CD4-positive, alpha-beta T cell treated with Interleukin-4 for 4 hours (primary cell): ENCODE data around the gene MAML2.
"Not testable (repeated sequence)": the region's sequence is repeated elsewhere in the genome, so short reads cannot be mapped to it uniquely, and the experiment has no call there.

ENCODE experiments used
- DNase-seq: peaks from one replicate; pipeline ENCODE4 v3.0.0-alpha.2; 2020

MAML2 gene

DNA sequence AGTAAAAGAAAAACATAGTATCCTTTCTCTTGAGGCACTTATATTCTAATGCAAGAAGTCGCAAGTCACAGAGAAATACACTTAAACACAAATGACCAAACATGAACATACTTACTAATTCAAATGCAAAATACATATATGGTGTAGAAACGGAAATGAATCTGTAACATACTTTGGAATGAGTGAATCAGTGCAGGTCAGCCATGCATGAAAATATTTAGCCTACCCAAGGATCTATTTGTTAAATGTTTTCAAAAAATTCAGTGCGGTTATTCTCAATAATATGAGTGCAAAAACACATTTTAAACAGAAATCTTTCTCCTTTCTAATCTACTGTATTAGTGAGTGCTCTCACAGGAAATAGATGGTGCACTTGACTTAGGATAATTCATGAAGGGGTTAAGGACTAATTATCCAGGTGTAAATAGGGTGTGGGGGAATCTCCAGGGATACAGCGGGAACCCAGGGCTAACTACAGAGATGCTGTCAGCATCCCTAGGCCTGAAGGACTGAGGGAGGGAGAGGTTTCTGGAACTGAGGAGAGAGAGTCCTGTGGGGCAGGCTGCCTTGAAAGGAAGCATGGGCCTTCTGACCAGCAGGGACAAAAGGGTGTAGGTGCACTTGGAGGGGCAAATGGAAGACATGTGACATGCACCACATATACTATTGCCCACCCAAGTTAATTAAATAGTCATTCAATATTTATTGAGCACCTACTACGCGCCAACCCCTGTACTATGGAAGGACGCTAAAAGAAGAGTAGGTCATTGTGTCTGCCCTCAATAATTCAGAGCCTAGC is 139.2 kb downstream of the MAML2 start:
- no peak for DNase-seq

DNA sequence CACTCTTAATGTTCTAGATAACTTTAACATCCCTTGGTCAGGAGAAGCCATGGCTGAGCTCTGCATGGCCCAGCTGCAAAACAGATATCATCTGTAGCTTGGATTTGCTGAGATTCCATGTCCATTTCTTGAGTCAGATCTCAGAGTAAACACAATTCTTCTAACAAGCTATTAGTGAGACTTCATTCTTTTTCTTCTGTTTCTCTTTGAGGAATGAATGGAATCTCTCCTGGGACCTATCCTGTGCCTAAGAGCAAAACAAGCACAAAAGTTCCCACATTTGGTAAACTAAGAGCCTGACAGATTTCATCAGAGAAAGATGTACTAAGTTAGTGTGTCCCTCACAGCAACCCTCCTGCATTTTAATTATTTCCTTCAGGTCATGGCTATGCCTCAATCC is 142.8 kb downstream of the MAML2 start:
- DNase-seq, result no peak

DNA sequence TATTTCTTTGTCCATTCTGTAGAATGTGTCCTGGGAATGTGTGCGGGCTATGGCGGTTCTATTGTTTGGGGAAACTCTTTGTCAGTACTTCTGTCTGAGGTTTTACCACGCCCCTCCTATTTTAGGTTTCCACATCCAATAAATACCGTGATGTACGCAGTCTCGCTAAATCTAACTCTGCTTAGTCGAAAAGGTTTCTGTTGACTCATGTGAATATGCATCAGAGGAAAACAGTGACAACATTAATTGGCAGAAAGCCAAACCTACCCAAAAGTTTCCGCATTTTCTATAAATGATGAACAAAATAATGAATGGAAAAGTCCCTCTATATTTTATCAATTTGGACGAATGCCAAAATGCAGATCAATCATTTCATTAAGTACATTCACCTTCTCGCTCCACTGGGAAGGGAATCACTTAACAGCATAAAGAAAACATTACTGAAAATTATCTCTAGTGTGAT is 143.4 kb downstream of the MAML2 start:
- peak; percentile 87 for DNase-seq

DNA sequence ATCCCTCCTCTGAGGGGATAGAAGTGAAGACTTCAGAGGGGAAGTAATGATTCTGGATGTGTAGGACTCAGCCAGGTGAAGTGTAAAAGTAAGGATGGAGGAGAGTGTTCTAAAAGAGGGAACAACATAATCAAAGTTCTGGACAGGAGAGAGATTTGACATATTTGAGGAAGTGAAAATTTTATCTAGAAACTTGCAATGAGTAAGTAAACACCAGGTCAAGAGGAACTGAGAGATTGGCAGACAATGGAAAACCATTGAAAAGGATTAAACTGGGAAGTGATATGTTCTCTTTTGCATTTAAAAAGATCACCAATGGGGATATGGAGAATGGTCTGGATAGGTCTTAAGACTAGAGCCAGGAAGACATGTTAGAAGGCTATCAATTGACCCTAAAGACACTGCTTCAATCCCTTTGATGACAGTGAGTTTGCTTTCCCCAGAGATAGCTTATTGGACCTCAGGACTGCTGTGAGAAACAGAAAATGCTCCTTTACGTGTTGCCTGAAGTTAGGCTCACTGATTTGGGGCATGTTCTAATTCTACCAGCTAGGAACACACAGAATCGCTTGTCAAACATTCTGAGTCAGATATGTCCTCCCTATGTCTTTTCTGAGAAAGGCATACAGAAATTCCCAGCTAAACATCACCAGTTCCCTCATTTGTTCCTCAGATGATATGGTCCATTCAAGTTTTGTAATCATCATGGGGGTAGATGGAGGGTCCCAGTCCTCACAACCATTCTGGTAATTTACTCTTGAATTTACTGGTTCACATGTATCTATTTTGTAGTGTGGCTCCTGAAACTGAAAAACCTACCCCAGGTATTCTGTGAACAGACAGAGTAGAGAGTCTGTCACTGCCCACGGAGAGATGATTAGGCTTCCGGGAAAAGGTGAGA is 144.9 kb downstream of the MAML2 start:
- no peak for DNase-seq

DNA sequence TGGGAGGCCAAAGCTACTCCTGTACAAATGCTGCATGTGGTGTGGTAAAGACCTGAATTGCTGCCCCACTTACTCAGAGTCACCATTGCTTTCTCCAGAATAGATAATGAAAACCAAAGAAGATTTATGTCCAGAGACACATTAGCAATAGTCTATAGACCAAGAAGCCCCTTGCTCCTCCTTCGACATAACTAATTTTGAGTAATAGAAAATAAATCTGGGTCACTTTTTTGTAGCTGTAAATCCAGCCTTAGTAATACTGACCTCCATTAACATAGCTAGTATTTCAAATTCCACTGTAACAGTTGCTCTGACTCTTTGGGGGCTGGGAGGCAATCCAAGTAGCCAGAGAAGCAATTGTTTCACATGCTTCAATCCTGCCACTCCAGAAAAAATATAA is 145.9 kb downstream of the MAML2 start:
- DNase-seq, result no peak

DNA sequence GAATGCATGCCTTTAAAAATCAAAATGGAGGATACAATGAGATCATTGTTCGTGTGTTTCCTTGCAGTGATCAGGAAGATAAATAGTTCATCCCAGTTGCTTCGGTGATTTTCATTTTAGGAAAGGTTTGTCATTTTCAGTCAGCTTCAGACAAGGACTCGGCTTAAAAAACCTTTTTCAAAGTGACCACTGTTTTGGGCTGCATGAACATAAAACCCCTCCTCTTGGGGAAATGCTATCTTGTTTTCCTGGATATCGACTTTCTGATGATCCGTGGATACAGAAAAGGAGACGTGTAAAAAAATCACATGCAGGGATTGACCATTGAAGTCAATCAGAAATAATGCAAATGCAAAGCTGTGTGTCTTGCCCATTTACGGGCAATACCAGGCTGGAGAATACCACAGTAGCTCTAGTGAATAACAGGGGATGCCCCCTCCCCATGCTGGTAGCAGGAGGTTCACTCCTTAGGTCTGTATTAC is 146.8 kb downstream of the MAML2 start:
- no peak for DNase-seq

DNA sequence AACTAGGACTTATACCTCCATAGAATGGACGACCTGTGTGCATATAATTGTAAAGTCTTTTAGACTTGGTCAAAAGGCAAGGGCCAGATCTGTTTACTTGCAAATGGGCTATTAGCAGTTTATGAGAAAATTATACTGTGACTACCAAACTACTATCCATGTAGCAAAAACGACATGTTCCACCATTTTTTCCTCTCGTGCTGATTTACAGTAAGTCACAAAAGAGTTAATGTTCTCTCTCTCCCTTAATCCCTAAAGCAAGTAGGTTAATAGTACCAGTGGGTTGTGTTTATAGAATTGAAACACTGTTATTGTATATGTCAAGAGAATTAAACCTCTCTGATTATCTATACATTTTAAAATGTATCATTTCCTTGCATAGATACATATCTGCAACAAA is 147.3 kb downstream of the MAML2 start:
- no peak for DNase-seq

DNA sequence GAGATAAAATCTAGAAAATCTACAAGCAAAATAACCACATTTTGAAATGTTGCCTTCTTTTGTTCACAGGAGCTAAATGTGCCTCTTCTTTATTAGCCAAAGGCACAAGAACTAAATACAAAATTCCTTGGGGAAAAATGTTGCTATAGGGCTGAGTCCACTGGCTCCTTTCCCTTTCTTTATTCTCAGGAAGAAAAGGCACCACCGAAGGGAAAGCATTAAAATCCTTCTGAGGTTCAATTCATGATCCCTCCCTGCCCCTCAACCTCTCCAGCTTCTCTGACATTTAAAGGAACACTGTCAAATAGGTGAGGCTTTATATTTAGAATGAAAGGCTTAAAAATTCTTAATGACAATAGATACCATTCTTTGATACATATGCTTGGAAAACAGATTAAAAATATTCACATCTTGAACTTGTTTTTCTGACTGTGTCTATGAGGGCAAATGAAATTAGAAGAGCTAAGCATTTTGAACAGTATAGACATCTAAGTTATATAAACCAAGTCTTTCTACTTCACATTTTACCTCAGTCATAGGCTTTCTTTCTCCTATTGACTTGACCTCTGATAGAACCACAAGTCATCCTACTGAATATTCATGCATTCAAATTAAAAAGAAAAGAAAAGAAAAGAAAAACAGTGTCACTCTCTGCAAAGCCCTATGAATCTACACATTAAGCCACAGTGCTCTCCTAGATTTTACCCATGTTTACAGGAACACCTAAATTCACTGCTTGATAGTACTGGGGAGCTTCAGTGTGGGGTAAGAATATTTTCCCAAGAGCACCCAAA is 148.2 kb downstream of the MAML2 start:
- no peak for DNase-seq

DNA sequence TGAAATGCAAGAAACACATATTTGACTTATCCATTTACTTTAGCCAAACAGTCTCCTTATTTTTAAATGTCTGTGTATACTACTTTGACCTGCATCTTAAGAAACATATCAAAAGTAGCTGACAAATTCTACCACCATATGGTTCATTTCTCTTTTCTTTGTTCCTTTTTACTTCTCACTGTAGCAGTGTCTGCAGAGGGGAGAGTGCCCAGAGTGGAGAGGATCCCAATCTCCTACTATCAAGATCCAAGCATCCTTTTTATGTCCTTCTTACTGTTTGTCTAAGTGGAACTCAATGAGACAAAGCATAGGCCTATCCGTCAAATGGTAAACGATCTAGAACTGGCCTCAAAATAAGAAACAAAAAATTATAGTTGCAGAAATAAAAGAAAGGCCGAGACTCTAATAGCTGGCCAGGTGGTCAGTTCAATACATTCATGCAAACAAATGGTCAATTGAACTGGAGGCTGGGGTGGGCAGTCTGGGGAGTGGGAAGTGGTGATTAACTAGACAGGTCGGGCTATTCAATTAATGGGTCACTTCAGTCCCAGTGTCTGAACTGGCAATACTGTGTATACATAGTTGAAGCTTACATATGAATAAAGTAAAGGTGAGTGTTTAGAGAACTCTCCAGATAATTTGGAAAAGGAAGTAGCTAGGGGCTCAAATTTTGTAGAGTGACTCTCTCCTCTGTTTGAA is 149.1 kb downstream of the MAML2 start:
- no peak for DNase-seq

DNA sequence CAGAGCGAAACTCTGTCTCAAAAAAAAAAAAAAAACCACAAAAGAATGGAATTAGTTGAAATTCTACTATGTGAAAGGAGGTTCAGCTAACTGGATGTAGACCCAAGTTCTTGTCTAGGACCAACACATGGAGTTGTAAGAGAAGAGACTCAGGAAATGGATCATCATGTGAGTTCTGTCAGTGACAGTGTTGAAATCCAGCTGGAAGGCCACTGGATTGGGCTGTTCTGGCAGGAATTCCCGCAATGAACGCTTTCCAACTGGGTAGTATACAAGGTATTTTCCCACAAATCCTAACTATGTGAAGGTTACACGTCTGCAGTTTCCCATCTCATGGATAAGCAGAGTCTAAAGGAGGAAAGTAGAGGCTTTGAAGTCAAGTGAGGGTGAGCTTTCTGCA is 151.2 kb downstream of the MAML2 start:
- DNase-seq, result no peak

DNA sequence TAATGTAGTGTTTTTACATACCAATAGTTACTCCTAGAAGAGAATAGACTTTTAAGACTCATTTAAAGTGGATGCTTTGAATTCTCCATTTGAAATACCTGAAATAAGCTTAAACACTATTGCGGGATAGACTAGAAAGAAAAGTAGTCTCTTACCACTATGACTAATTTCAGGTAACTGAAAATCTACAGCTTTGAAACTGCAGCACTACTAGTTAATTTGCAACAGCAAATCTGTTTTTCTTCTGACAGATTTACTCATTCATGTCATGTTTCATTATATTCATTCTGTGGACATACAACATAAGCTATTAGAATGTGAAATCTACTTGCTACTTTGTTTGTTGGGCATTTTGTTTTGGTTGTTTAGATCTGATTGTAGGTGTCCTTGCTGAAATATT is 153.6 kb downstream of the MAML2 start:
- DNase-seq, result peak; percentile 18

DNA sequence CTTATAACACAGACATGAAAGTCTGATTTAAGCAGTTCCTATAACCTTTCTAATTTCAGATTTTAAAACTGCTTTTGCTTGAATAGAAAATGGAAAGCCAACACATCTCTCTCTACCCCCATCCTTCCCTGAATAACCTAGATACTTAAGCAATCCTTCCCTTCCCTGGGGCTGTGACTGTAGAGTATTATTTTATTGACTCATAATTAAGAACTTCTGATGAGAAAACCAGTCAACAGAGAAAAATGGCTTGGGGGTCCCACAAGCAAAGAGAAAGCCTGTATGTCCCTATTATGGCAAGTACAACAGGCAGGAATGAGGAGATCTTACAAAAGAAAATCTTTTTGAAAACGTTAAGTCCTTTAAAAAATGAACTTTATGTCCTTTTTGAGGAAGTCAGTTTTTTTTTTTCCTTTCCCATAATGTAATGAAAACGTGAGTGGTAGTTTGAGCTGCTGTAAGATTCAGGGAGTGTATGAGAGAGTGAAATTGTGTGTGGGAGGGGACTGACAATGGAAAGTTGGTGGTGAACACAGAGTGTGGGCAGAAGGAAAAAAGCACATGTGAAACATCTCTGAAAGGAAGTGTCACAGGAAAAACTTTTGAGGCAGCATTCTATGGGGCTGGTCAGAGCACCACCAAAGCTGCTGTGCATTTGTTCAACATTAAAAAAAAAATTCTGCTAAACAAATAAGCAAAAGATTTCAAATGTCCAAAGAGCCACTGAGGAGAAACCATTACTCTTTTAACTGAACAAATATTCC is 154.6 kb downstream of the MAML2 start:
- DNase-seq, result no peak

DNA sequence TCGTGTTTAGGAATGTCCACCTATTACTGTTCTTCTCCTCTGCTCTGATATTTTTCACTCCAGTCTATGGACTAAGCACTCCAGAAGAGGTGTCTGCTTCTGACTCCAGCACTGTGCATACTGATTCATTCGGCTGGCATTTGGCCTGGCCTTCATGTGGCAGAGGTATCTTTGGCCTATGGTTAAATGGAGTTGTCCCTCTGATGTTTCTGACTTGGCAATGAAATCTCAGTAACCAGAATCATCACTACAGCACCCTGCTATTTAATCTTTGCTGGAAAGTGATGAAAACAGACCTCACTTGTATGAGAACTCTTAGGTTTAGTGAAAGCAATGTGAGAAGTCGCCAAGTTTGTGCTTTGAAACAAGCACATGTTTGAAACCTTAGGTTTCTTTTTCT is 155.2 kb downstream of the MAML2 start:
- no peak for DNase-seq

DNA sequence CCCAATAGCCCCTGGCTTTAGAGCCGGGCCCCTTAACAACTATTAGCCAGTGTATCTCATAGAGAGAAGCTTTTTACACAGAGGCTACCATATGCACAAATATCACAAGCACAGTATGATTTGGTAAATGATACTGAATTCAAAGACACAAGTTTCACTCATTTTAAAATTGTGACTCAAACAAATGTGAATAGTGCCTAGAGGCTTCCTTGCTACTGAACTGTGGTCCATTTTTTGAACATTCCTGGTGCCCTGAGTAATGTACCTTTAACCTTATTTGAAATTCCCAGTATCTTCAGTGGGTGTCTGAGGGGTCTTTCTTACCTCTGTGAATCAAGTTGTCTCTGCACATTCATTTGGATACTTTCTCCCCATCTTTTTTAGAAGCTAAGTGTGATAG is 156.2 kb downstream of the MAML2 start:
- no peak for DNase-seq

DNA sequence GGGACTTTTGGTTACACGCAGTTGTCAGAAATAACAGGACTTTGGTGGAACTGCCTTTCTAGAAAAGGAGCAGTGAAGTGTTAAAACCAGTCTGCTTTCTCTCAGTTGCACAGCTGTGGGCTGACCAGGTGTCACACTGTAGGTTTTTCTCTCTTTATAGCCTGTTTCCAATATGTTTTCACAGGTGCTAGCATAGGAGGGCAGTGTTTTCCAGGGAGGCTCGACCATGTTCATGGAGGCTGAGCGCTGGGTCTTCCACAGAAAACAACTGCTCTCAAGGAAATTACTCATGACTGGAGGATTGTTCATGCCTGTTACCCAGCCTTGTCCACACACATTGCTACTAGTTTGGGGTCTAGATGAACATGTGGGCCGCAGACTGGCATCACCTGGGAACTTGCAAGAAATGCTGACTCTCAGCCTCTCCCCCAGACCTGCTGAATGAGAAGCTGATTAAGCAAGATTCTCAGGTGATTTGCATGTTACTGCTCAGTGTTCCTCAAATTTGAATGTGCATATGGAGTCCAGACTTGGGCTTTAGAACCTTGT is 157.7 kb downstream of the MAML2 start:
- DNase-seq, result no peak

DNA sequence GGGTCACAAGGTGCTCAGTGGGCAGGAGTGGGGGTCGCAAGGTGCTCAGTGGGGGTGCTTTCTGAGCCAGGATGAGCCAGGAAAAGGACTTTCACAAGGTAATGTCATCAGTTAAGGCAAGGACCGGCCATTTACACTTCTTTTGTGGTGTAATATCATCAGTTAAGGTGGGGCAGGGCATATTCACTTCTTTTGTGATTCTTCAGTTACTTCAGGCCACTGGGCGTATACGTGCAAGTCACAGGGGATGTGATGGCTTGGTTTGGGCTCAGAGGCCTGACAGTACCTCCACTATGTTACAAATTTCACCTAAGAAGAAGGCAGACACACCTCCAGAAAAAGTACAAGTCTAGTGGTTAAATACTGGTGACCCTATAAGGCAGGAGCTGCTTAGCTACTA is 162.1 kb downstream of the MAML2 start:
- DNase-seq, result not testable (repeated sequence)

DNA sequence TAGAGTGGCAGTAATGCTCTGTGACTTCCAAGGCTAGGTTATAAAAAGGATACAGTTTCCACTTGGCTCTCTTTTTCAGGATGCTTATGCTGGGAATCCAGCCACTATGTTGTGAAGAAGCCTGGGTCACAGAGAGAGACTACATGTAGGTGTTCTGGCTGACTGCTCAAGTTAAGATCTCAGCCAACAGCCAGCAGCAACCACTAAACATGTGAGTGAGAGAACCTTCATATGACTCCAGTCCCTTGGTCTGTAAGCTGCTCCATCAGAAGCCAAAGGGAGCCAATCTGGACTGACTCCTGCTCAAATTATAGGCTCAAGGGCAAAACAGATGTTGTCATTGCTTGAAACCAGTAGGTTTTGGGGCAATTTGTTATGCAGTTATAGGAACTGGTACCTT is 162.7 kb downstream of the MAML2 start:
- DNase-seq, result no peak

DNA sequence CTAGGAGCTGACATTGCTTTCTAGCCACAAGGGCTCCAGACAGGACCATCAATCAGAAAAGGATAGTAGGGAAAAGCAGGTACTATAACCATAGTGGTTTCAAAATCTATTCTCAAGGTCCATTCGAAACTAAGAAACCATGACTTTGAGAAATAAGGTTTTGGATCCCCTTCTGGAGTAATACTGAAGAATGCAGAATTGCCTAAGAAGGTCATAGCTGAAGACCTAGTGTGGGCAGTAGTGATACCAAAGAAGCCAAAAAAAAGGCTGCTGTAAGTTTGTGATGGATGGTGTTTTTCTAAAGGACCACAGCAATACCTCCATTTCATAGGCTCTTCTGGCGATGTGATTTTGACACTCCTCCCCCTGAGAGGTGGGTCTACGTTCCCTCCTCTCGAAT is 163.1 kb downstream of the MAML2 start:
- DNase-seq, result no peak

DNA sequence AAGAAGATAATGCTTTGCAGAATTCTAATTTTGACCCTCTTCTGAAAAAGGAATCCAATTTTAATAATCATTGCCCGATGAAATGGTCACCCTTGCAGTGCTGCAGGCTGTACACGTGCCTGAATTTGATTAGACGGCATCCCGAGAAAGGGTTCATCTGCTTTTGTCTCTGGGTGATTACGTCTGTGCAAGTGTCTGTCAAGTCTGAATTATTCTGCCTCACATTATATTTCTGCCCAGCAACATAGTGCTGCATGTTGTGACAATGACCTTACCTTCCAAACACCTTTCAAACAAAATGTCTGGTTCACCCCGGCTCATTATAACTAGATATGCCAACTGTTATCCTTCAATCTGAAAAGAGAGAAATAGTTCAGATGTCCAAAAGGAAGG is 164.1 kb downstream of the MAML2 start:
- no peak for DNase-seq

DNA sequence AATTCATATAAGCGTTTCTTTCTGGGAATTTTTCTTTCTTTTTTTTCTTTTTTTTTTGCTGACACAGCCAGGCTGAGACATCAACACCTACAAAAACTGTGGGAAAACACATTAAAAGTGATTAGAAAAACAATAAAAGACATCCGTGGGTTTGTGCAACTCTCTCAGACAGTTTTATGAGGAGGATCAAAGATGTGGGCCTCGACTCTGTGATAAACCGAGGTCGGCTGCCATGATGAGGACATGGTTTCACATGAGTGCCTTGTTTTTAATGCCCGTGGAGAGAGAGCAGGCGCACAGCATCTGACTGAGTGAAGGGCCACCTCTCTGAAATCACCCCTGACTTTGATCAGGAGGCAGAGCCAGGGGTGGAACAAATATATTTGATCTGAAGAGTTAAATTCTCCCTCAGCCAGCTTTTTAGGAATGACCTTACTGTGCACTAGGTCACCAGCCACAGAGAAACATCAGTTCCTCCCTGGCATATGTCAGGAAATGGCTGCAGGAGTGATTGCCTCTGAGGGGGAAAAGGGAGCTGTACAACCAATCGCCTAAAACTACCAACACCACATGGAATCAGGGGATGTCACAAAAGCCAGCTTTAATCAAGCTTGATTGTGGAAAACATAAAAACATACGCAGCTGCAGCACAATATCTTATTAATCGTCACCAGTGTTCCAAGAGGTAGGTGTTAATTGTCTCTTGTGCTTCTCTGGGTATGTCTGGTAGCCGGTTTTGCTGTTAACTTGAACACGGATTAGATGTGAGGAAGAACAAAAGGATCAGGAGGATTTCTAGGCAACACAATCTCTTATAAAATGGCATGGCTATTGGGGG is 164.7 kb downstream of the MAML2 start:
- DNase-seq, result no peak
